IPS-15b (cell line): ENCODE measurements around the gene PCMTD2.

Experiments used
- H3K27me3 ChIP-seq: one replicate; pipeline ENCODE4 v1.6.1; 2013; ENCODE audit warnings: low read length; ENCODE audit not compliant: control insufficient read depth, insufficient read depth
- H3K36me3 ChIP-seq: one replicate; pipeline ENCODE4 v1.6.1; 2013; ENCODE audit warnings: low read length; ENCODE audit not compliant: control insufficient read depth, insufficient read depth
- H3K4me1 ChIP-seq: one replicate; pipeline ENCODE4 v1.6.1; 2013; ENCODE audit warnings: mild to moderate bottlenecking, low read length; ENCODE audit not compliant: control insufficient read depth, insufficient read depth
- H3K4me3 ChIP-seq: one replicate; pipeline ENCODE4 v1.5.1; 2013; ENCODE audit warnings: low read depth, low read length
- H3K9ac ChIP-seq: one replicate; pipeline ENCODE4 v1.6.1; 2013; ENCODE audit warnings: low read depth, mild to moderate bottlenecking, low read length
- H3K9me3 ChIP-seq: one replicate; pipeline ENCODE4 v1.6.1; 2013; ENCODE audit warnings: mild to moderate bottlenecking, low read length; ENCODE audit not compliant: control insufficient read depth, insufficient read depth

The PCMTD2 gene

DNA sequence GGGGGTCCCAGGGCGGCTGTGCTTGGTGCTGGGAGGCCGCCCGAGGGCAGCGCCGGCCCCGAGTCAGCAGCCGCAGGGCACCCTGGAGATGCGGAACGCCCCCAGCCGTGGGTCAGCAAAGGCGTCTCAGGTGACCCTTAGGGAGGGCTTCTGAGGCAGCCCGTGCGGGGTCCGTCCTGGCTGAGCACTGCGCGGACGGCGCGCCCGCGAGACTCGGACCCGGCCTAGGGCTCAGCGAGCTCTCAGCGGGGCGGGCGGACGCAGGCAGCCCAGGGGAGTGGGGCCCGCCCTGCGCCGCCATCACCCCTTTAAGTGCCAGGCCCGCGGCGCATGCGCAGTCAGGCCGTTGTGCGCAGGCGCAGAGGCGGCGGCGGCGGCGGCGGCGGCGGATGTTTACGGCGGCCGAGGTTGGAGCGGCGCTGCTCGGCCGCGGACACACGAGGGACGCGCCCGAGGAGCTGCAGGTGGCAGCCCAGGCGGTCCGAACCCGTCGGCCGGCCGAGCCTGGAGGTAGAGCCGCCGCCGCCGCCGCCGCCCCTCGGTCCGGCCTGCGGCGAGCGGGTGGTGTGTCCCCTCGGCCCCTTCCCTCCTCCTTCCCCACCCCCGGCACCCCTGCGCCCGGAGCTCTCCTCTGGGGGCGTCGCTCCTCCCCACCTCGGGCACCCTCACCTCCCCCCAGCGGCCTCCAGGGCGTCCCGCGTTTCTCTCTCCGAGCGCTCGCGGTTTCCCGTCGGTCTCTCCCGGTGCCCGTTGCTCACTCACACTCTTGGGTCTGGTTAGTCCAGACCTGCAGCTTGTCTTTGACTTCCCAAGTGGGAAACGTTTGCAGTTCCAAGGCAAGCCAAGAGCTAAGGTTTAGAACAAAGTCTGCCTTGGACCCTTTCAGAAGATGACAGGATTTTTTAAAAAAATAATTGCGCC is at the start of gene PCMTD2:
Gene PCMTD2 (plus strand): TSS at position 388 of the 921 bp plus-strand sequence. CDS start 4,218 bp downstream, outside the sequence.
- Histone ChIP-seq H3K9me3 (no peaks in the 10 kb centered on the region), H3K4me3 (peak within 1 kb of the TSS; percentile 86), H3K27me3 (peaks cover 4% of the 10 kb centered on the region), H3K4me1 (peaks cover 3% of the 10 kb centered on the region), H3K9ac (peak within 1 kb of the TSS; percentile 85), H3K36me3 (peaks cover 3% of the 10 kb centered on the region)

DNA sequence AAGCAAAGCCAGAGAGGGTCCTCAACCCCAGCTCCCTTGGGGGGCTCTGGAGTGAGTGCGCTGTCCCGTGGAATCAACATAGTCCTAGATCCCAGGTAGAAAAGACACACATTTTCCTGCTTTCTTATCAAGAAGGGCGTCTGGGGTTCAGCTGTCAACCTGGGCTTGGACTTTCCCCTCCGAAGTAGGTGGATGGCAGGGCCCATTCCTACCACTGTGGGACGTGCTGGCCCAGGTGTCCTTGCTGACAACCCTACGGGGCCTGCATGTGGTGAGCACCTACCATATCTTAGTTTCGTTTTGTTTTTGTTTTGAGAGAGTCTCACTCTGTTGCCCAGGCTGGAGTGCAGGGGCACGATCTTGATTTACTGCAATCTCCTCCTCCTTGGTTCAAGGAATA is 48.9 kb upstream of the PCMTD2 start:
- H3K9ac ChIP-seq: no peak overlapping the region
- no peaks in the 10 kb centered on the region for H3K27me3 ChIP-seq
- H3K36me3 ChIP-seq: peaks cover 3% of the 10 kb centered on the region
- no peak overlapping the region for H3K4me3 ChIP-seq
- H3K4me1 ChIP-seq: no peaks in the 10 kb centered on the region
- H3K9me3 ChIP-seq: no peaks in the 10 kb centered on the region

DNA sequence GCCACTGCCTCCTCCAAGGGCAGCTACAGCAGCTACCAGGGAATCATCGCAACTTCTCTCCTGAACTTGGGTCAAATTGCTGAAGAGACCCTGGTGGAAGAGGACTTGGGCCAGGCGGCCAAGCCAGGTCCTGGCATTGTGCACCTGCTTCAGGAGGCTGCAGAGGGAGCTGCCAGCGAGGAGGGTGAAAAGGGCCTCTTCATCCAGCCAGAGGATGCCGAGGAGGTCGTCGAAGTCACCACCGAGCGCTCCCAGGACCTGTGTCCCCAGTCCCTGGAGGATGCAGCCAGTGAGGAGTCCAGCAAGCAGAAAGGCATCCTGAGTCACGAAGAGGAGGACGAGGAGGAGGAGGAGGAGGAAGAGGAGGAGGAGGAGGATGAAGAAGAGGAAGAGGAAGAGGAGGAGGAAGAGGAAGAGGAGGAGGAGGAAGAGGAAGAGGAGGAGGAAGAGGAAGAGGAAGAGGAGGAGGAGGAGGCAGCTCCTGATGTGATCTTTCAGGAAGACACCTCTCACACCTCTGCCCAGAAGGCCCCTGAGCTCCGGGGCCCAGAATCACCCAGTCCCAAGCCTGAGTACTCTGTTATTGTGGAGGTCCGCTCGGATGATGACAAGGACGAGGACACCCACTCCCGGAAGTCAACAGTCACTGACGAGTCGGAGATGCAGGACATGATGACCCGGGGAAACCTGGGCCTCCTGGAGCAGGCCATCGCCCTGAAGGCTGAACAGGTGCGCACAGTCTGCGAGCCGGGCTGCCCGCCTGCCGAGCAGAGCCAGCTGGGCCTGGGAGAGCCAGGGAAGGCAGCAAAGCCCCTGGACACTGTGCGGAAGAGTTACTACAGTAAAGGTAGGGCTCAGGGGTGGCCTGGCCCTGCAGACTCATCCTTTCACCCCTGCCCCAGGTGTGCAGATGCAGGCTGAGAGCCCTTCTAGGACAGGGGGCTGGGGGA is 47.6 kb upstream of the PCMTD2 start:
- H3K36me3 ChIP-seq: peaks cover 3% of the 10 kb centered on the region
- H3K4me1 ChIP-seq: no peaks in the 10 kb centered on the region
- H3K27me3 ChIP-seq: no peaks in the 10 kb centered on the region
- H3K9me3 ChIP-seq: no peaks in the 10 kb centered on the region
- H3K9ac ChIP-seq: no peak overlapping the region
- no peak overlapping the region for H3K4me3 ChIP-seq

DNA sequence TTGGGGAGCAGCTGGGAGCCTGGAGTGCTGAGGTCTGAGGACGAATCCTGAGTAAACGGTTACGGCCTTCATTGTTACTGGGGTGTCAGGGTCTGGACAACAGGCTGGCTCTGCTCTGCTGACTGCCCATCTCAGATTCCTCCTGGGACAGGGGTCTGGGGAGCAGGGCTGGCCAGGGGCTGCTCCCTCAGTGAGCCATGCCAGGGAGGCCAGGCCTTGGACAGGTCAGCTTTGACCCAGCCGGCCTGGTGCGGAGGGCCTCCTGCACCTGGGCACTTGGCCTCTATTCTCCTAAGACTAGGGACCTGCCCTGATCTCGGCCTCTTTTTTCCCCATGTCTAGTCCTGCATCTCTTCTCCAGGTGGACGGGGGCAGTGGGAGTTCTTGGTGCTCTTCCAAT is 46.4 kb upstream of the PCMTD2 start:
- Histone ChIP-seq H3K36me3 (peaks cover 3% of the 10 kb centered on the region), H3K27me3 (no peaks in the 10 kb centered on the region), H3K9ac (no peak overlapping the region), H3K4me1 (no peaks in the 10 kb centered on the region), H3K9me3 (no peaks in the 10 kb centered on the region), H3K4me3 (no peak overlapping the region)

DNA sequence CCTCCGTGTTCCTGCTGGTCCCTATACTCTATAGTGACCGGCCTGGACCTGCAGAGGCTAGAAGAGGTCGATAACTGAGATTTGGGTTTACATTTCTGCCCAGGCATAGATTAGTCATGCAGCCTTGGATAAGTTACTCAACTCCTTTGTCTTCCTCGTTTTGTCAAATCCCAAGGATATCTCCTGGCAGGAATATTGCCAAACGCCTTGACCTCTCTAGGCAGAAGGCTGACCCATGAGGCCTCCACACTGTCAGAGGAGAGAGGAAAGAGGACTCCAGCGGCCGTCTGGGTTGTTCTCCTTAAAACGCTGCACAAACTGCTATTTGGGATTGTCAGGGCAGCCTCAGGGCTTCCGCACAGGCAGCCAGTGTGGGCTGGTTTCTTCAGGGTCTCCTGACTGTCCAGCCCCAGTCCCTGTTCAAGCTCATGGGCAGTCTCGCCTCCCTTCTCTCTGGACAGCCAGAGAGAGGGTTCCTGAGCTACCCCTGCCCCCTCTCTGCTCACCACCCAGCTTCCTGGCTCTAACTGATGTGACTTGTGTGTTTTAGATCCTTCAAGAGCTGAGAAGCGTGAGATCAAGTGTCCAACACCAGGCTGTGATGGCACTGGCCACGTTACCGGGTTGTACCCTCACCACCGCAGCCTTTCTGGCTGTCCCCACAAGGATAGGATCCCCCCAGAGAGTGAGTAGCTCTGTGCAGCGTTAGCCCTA is 44.7 kb upstream of the PCMTD2 start:
- no peak overlapping the region for H3K9ac ChIP-seq
- H3K36me3 ChIP-seq: peaks cover under 1% of the 10 kb centered on the region
- H3K27me3 ChIP-seq: no peaks in the 10 kb centered on the region
- H3K4me3 ChIP-seq: no peak overlapping the region
- H3K9me3 ChIP-seq: no peaks in the 10 kb centered on the region
- no peaks in the 10 kb centered on the region for H3K4me1 ChIP-seq

DNA sequence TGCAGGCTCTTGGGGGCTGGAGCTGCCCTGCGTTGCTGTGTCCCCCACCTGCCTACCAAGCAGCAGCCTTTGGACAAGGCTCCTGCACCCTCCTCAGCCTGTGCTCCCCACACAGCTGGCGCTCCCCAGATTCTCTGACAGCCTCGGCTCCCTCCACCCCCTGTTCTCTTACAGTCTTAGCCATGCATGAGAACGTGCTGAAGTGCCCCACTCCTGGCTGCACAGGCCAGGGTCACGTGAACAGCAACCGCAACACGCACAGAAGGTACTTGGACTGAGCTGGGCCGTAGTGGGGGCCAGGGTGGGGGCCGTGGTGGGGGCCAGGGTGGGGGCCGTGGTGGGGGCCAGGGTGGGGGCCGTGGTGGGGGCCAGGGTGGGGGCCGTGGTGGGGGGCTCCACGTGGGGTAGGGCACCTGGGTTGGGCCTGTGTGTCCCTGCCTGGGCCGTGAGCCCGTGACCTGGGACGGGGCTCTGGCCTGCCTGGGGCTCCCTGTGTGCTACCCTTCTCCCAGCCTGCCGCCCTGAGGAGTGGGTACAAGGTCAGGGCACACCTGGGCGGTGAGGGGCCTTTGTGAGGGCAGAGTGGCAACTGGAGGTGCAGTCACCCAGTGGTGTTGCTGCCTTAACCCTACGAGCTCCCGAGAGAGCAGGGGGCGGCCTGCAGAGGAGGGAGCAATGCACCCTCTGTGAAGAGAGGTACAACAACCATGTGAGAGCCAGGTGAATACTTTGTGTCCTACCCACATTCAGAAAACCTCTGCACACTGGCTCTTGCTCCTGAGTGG is 43.5 kb upstream of the PCMTD2 start:
- no peak overlapping the region for H3K9ac ChIP-seq

DNA sequence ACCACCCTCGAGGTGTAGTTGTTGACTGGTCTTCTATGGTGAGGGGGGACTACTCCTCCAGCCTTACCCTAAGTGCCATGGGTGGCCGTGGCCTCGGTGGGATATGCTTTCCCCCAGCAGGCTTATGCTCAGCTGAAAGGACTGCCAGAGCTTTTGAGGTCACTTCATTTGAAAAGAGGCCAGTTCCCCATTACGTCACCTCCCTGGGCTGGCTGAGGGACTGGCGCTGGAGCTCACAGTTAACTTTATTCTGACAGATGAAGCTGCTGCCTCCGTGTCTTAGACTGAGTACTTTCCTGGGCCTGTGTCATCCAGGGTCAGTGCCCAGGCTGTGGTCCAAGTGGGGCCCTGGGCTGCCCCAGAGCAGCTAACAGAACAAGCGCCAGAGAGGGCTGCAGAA is 42.8 kb upstream of the PCMTD2 start:
- Histone ChIP-seq H3K36me3 (no peaks in the 10 kb centered on the region), H3K4me1 (no peaks in the 10 kb centered on the region), H3K9me3 (no peaks in the 10 kb centered on the region), H3K9ac (no peak overlapping the region), H3K4me3 (no peak overlapping the region), H3K27me3 (no peaks in the 10 kb centered on the region)

More for the DNA sequence above, 43.5 kb upstream of the PCMTD2 start:
- H3K27me3 ChIP-seq: no peaks in the 10 kb centered on the region
- no peaks in the 10 kb centered on the region for H3K9me3 ChIP-seq
- no peaks in the 10 kb centered on the region for H3K4me1 ChIP-seq
- no peaks in the 10 kb centered on the region for H3K36me3 ChIP-seq
- no peak overlapping the region for H3K4me3 ChIP-seq

DNA sequence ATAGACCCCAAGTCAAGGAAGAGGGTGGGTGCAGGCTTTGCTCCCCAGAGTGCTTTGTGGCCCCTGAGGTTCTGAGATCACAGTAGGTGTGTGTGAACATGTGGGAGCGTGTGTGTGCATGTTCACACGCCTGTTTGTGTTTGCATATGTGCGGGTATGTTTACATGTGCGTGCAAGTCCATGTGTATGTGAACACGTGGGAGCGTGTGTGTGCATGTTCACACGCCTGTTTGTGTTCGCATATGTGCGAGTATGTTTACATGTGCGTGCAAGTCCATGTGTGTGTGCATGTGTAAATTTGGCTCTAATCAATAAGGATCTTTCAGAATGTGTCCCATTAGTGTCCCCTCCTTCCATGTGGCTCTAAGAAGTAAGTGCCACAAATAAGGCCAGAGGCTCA is 41.4 kb upstream of the PCMTD2 start:
- Histone ChIP-seq H3K4me1 (no peaks in the 10 kb centered on the region), H3K9ac (no peak overlapping the region), H3K9me3 (no peaks in the 10 kb centered on the region)

DNA sequence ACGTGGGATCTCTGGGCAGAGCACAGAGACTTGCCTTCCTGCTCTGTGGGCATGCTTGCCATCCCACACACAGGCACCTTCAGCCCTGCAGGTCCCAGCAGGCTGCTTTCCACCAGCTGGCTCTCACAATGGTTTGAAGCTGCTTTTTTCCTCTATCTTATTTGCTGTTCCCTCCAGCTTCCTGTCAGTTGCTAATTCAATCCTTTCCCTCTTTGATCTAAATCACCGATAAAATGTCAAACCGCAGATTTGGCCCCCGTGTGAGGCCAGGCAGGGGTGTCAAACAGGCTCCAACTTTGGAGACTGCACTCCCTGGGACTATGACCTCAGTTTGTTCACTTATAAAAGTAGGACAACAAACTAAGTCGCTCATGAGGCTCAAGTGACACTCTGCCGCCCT is 40.6 kb upstream of the PCMTD2 start:
- no peak overlapping the region for H3K4me3 ChIP-seq
- H3K9ac ChIP-seq: no peak overlapping the region

More for the DNA sequence above, 41.4 kb upstream of the PCMTD2 start:
- Histone ChIP-seq H3K36me3 (no peaks in the 10 kb centered on the region), H3K27me3 (no peaks in the 10 kb centered on the region), H3K4me3 (no peak overlapping the region)

DNA sequence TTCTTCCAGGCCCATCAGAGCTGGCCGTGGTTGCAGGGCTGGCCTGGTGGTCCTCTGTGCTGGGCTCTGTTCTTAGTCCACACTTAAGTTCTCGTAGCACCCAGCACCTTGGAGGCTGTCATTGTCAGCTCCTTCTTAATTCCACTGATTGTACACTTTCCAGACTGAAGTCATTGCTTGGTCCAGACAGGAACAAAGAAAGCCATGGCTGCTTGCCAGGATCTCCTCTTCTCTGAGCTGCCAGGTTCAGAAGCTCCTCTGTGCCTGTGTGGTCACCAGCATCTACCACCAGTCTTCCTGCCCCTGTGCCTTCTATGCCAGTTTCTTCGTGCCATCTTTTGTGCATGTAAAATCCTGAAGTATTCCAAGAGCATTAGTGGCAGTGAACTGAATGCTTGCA is 39.5 kb upstream of the PCMTD2 start:
- Histone ChIP-seq H3K36me3 (no peaks in the 10 kb centered on the region), H3K4me3 (no peak overlapping the region), H3K27me3 (no peaks in the 10 kb centered on the region), H3K9me3 (no peaks in the 10 kb centered on the region), H3K4me1 (no peaks in the 10 kb centered on the region), H3K9ac (no peak overlapping the region)

More for the DNA sequence above, 40.6 kb upstream of the PCMTD2 start:
- Histone ChIP-seq H3K4me1 (no peaks in the 10 kb centered on the region), H3K9me3 (no peaks in the 10 kb centered on the region), H3K36me3 (no peaks in the 10 kb centered on the region), H3K27me3 (no peaks in the 10 kb centered on the region)

DNA sequence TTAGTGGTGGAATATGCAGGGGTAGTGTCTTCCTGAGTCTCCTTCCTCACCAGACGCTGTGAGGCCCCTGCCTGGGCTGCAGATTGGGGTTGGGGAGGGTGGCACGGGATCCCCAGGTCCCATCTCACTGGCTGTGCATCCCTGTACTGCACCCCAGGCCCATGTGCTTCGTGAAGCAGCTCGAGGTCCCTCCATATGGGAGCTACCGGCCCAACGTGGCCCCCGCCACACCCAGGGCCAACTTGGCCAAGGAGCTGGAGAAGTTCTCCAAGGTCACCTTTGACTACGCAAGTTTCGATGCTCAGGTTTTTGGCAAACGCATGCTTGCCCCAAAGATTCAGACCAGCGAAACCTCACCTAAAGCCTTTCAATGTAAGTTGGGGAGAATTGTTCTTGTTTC is 38.6 kb upstream of the PCMTD2 start:
- H3K4me1 ChIP-seq: no peaks in the 10 kb centered on the region
- H3K27me3 ChIP-seq: no peaks in the 10 kb centered on the region
- H3K4me3 ChIP-seq: no peak overlapping the region
- no peaks in the 10 kb centered on the region for H3K36me3 ChIP-seq
- H3K9ac ChIP-seq: no peak overlapping the region
- H3K9me3 ChIP-seq: no peaks in the 10 kb centered on the region
